ENCODE results near the gene CALML5.

GRCh38 chr10:5498791-5499492, 428 bp downstream of the CALML5 start:
- TF ChIP-seq, protein P1, sequence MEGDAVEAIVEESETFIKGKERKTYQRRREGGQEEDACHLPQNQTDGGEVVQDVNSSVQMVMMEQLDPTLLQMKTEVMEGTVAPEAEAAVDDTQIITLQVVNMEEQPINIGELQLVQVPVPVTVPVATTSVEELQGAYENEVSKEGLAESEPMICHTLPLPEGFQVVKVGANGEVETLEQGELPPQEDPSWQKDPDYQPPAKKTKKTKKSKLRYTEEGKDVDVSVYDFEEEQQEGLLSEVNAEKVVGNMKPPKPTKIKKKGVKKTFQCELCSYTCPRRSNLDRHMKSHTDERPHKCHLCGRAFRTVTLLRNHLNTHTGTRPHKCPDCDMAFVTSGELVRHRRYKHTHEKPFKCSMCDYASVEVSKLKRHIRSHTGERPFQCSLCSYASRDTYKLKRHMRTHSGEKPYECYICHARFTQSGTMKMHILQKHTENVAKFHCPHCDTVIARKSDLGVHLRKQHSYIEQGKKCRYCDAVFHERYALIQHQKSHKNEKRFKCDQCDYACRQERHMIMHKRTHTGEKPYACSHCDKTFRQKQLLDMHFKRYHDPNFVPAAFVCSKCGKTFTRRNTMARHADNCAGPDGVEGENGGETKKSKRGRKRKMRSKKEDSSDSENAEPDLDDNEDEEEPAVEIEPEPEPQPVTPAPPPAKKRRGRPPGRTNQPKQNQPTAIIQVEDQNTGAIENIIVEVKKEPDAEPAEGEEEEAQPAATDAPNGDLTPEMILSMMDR (conservative IDR thresholded peaks at IDR 0.05 in 1 of 2, IDR thresholded peaks at IDR 0.05 in 1 of 2; ENCODE audit: low read depth in 1 of 2, low read length in 2 of 2) = no peak
- TF ChIP-seq EZH2 (IDR thresholded peaks at IDR 0.05; ENCODE audit: low read length, missing control alignments) = no peak
